GM21528 (cell line): ENCODE results near the gene TEX22.

ENCODE experiments used
- ATAC-seq: cut with Tn5 transposase; IDR thresholded peaks from one replicate; pipeline ENCODE4 v1.9.1; 2021; ENCODE audit warnings: mild to moderate bottlenecking, moderate library complexity; ENCODE audit not compliant: unreplicated experiment, low FRiP score

Gene TEX22

DNA sequence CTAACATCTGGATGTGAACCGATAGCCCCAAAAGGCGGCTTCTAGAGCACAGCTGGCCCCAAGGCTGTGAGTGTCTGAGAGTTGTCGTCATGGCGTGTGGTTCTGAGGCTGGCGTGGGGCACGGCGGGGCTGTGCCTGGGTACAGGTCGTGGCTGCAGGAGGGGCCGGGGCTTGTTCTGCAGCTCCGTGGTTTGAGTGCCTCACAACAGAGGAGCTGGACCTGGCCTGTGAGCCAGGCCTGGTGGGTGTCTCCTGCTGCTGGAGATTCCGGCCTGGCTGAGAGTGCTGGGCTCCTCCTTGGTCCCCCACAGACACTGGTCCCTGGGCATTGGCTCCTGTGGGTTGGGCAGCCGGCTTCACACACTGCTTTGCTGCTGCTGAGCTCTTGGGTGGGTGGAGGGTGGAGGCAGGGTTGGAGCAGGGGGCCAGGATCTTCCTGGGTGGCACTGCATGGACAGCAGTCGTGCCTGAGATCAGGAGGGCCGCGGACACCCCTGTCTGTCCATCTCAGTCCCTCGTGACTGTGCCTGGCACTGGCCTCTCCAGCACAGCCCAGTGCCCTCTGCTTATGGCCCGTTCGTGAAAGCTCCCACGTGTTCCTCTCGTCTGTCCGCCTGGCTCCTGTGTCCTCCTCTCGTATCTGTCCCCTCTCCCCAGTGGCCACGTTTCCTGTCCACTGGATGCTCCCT lies 31.8 kb upstream of the TEX22 start:
- no peak for ATAC-seq

GRCh38 chr14:105367116-105368031 lies 31.0 kb upstream of the TEX22 start:
- no peak for ATAC-seq

GRCh38 chr14:105368032-105368417 lies 30.3 kb upstream of the TEX22 start:
- no peak for ATAC-seq

DNA sequence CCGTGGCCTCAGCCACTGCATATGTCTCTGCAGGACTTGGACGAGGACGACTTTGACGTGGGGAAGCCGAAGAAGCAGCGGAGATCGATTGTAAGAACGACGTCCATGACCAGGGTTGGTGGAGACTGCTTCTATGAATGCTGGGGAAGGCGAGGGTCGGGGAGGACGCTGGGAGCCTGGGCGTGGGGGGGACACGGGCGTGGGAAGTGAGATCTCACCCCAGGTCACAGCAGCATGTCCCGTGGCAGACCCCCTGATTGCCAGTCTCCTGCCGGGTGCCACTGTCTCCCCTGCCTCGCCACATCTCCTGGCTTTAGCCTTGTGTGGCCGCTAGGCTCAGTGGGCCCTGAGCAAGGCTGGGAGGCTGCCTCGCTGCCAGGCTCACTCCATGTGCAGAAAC lies 29.9 kb upstream of the TEX22 start:
- ATAC-seq, result no peak

GRCh38 chr14:105368910-105369652 lies 29.3 kb upstream of the TEX22 start:
- no peak for ATAC-seq

DNA sequence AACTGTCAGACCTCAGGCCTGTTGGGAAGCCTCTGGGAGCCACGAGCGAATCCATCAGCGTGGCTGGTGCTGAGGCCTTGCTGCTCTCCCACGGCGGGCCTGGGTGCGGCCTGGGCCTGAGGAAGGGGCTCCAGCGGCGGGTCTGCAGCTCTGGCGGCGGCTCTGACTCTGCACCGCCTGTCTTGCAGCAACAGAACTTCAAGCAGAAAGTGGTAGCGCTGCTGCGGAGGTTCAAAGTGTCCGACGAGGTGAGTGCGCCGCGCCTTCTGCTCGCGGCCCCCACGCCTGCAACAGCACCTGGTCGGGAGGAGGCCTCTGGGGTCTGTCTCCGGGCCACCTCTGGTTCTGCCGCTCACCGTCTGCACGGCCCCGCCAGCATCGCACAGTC lies 28.7 kb upstream of the TEX22 start:
- ATAC-seq, result no peak

GRCh38 chr14:105374389-105374788 lies 23.9 kb upstream of the TEX22 start:
- ATAC-seq, result no peak

- ATAC-seq, result no peak
These were observed 22.7 kb upstream of the TEX22 start for GRCh38 chr14:105375635-105376057.

GRCh38 chr14:105376521-105377440 lies 21.6 kb upstream of the TEX22 start:
- no peak for ATAC-seq

- ATAC-seq, result no peak
These were observed 20.7 kb upstream of the TEX22 start for GRCh38 chr14:105377555-105378182.

DNA sequence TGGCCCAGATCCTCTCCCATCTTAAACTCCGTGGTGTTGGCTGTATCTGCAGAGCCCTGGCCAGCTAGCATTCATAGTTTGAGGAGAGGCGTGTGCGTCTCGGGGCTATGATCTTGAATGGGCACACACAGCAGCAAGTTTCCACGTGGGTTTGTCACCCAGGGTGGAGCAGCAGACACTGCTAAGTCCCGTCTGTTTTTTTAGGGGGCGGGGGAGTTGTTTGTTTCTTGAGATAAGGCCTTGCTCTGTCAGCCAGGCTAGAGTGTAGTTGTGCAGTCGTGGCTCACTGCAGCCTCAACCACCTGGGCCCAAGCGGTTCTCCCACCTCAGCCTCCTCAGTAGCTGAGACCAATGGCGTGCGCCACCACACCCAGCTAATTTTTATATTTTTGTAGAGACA lies 20.1 kb upstream of the TEX22 start:
- no peak for ATAC-seq

GRCh38 chr14:105378873-105379685 lies 19.3 kb upstream of the TEX22 start:
- ATAC-seq, result no peak

DNA sequence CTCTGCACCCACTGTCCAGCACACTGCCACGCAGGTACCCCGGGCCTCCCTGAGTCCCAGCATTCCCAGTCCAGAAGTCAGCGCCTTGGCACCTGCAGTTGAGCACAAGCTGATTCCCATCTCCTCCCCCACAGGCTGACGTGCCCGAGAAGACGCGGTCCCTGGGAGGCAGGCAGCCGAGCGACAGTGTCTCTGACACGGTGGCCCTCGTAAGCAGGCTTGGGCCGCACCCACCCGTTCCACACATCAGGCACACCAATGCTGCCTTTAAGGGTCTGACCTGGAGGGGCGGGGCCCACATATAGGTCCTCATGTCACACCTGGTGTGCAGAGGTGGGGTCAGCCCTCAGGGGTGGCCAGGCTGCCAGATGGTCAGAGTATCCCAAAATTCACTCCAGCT lies 18.4 kb upstream of the TEX22 start:
- no peak for ATAC-seq

DNA sequence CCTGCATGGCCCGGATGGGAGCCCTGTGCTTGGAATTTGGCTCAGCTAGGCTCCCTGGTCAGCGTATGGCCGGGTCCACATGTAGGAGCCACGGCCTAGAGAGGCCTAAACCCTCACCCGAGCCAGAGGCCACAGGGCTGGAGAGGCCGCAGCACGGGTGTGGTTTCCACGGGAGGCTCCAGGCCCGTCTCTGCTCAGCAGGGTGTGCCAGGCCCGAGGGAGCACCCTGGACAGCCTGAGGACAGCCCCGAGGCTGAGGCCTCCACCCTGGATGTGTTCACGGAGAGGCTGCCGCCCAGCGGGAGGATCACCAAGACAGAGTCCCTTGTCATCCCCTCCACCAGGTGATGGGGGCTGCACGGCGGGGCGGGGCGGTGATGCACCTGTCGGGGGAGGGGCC lies 17.6 kb upstream of the TEX22 start:
- no peak for ATAC-seq

- no peak for ATAC-seq
These were observed 16.6 kb upstream of the TEX22 start for GRCh38 chr14:105381446-105382342.

GRCh38 chr14:105382343-105383082 lies 15.8 kb upstream of the TEX22 start:
- no peak for ATAC-seq

DNA sequence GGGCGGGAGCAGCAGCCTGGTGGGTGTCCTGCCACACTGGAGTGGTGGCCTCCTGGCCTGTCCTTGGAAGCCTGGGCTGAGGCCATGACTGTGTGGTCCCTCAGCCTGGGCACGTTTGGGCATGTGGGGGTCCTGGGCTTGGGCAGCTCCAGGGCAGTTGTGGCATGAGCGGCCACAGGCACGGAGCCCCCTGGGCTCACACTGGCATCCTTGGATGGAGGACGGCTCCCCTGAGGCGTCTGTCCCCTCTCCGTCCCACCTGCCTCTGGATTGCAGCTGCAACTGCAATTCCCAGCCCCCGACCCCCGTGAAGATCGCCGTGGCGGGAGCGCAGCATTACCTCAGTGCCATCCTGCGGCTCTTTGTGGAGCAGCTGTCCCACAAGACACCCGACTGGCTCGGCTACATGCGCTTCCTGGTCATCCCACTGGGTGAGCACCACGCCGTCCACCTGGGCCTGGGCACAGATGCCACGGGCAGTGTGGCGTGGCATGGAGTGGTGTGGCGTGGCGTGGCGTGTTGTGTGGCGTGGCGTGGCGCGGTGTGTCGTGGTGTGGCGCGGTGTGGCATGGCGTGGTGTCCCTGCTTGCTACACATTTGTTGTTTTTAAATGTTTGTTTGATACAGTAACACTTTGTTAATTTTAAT lies 15.1 kb upstream of the TEX22 start:
- ATAC-seq, result no peak
